Smooth muscle cell (in vitro differentiated cells): ENCODE results near the gene PARP8. TPM values are rescaled to one million over a fixed set of nuclear protein-coding genes. Genes with fewer than 3 reads are reported as not detected.

Source experiments
- DNase-seq: peaks from one replicate; lab custom pipeline; 2025; ENCODE audit not compliant: unreplicated experiment; lab: John Stamatoyannopoulos, UW
- H2AFZ ChIP-seq: fragments of 200-600 bp; sonication (generic); 2 replicates; pipeline ENCODE4 v1.6.0; 2016; ENCODE audit warnings: antibody characterized with exemption, low read depth, mild to moderate bottlenecking
- H3F3A ChIP-seq: fragments of 200-600 bp; sonication (generic); 2 replicates; pipeline ENCODE4 v1.6.0; 2017; ENCODE audit warnings: antibody characterized with exemption, low read depth
- H3K27ac ChIP-seq: fragments of 200-600 bp; sonication (generic); 2 replicates; pipeline ENCODE4 v1.5.1; 2016; ENCODE audit warnings: low read depth, mild to moderate bottlenecking
- H3K27me3 ChIP-seq: fragments of 200-600 bp; sonication (generic); 2 replicates; pipeline ENCODE4 v1.6.1; 2016; ENCODE audit warnings: low read depth, mild to moderate bottlenecking
- H3K36me3 ChIP-seq: fragments of 200-600 bp; sonication (generic); 2 replicates; pipeline ENCODE4 v1.5.1; 2016; ENCODE audit warnings: low read depth
- H3K4me1 ChIP-seq: fragments of 200-600 bp; sonication (generic); 2 replicates; pipeline ENCODE4 v1.5.1; 2016; ENCODE audit warnings: low read depth
- H3K4me2 ChIP-seq: fragments of 200-600 bp; sonication (generic); 2 replicates; pipeline ENCODE4 v1.6.0; 2016; ENCODE audit warnings: mild to moderate bottlenecking
- H3K4me3 ChIP-seq: fragments of 200-600 bp; sonication (generic); 2 replicates; pipeline ENCODE4 v1.5.1; 2016; ENCODE audit warnings: mild to moderate bottlenecking
- H3K79me2 ChIP-seq: fragments of 200-600 bp; sonication (generic); 2 replicates; pipeline ENCODE4 v1.6.0; 2016; ENCODE audit warnings: low read depth, mild to moderate bottlenecking
- H3K9ac ChIP-seq: fragments of 200-600 bp; sonication (generic); 2 replicates; pipeline ENCODE4 v1.6.0; 2016; ENCODE audit warnings: low read depth
- H3K9me3 ChIP-seq: fragments of 200-600 bp; sonication (generic); replicated peaks from 2 replicates; pipeline ENCODE4 v1.5.1; 2016; ENCODE audit warnings: low read depth
- H4K20me1 ChIP-seq: fragments of 200-600 bp; sonication (generic); 2 replicates; pipeline ENCODE4 v1.6.0; 2016; ENCODE audit warnings: low read depth
- CTCF ChIP-seq: fragments of 200-600 bp; sonication (generic); IDR thresholded peaks from 2 replicates; pipeline ENCODE4 v1.5.1; 2017; ENCODE audit warnings: borderline replicate concordance, mild to moderate bottlenecking, antibody characterized with exemption; ENCODE audit not compliant: insufficient read depth, poor library complexity, severe bottlenecking
- WGBS: methylation state at CpG from one replicate; pipeline ENCODE4 v1.1.7; 2016; ENCODE audit warnings: low lambda C conversion rate; 5-methylcytosine and 5-hydroxymethylcytosine counted together
- polyA plus RNA-seq: library from polyadenylated mRNA; unstranded; fragments of >200 nt; fragmentation: Nextera tagmentation; extraction: Ambion mirVana; gene quantifications from 2 replicates; pipeline ENCODE4 v1.2.1, GENCODE V29; 2016
- total RNA-seq: library from RNA; depleted of rRNA; stranded (reverse); fragments of >200 nt; gene quantifications from 2 replicates; pipeline ENCODE4 v1.2.3, GENCODE V29; 2014

The PARP8 gene
- total and polyA plus RNA-seq, 2 experiments from 2014 or later = 13.6 to 36.2 TPM

GRCh38 chr5:50829023-50829422 is 162.6 kb downstream of the PARP8 start:
- 93% methylated on average over 1 of the region's 1 CpG for WGBS
- no peaks in the 10 kb centered on the region for H4K20me1 ChIP-seq
- DNase-seq = no peak
- no peaks in the 10 kb centered on the region for H3K4me1 ChIP-seq
- no peak for TF ChIP-seq CTCF
- no peaks in the 10 kb centered on the region for H3F3A ChIP-seq
- no peak overlapping the region for H3K4me3 ChIP-seq
- H3K36me3 ChIP-seq = peaks cover 7% of the 10 kb centered on the region
- H3K9me3 ChIP-seq = no peaks in the 10 kb centered on the region
- no peaks in the 10 kb centered on the region for H3K27me3 ChIP-seq
- H3K9ac ChIP-seq = no peak overlapping the region
- no peak overlapping the region for H3K4me2 ChIP-seq
- no peak overlapping the region for H2AFZ ChIP-seq
- no peak overlapping the region for H3K27ac ChIP-seq
- H3K79me2 ChIP-seq = no peaks in the 10 kb centered on the region

GRCh38 chr5:50832657-50833284 is 166.3 kb downstream of the PARP8 start:
- no peaks in the 10 kb centered on the region for H3K27me3 ChIP-seq
- H3K4me3 ChIP-seq = no peak overlapping the region
- H3K4me2 ChIP-seq = no peak overlapping the region
- H3K9me3 ChIP-seq = no peaks in the 10 kb centered on the region
- no peak overlapping the region for H3K9ac ChIP-seq
- no peaks in the 10 kb centered on the region for H4K20me1 ChIP-seq
- no peak for DNase-seq
- WGBS = 96% methylated on average over 4 of the region's 4 CpGs
- no peaks in the 10 kb centered on the region for H3K79me2 ChIP-seq
- peaks cover 7% of the 10 kb centered on the region for H3K36me3 ChIP-seq
- H3K4me1 ChIP-seq = peaks cover 3% of the 10 kb centered on the region
- H2AFZ ChIP-seq = no peak overlapping the region
- H3K27ac ChIP-seq = no peak overlapping the region
- H3F3A ChIP-seq = no peaks in the 10 kb centered on the region
- TF ChIP-seq CTCF = no peak

- Histone ChIP-seq H3K9ac (no peak overlapping the region), H3K27me3 (no peaks in the 10 kb centered on the region), H2AFZ (no peak overlapping the region), H4K20me1 (no peaks in the 10 kb centered on the region), H3K79me2 (no peaks in the 10 kb centered on the region), H3K4me2 (no peak overlapping the region), H3K27ac (no peak overlapping the region), H3K4me1 (peaks cover 3% of the 10 kb centered on the region), H3K36me3 (no peaks in the 10 kb centered on the region), H3K4me3 (no peak overlapping the region), H3K9me3 (no peaks in the 10 kb centered on the region), H3F3A (no peaks in the 10 kb centered on the region)
- no peak for DNase-seq
- TF ChIP-seq CTCF = no peak
- 95% methylated on average over 2 of the region's 2 CpGs for WGBS
Observed at GRCh38 chr5:50836356-50836755, 169.9 kb downstream of the PARP8 start.

GRCh38 chr5:50839472-50839871 is 173.0 kb downstream of the PARP8 start:
- Histone ChIP-seq H3K4me2 (no peak overlapping the region), H3F3A (no peaks in the 10 kb centered on the region), H3K79me2 (no peaks in the 10 kb centered on the region), H3K9ac (no peak overlapping the region), H3K4me1 (peaks cover 3% of the 10 kb centered on the region), H3K9me3 (no peaks in the 10 kb centered on the region), H3K4me3 (no peak overlapping the region), H3K36me3 (peaks cover 5% of the 10 kb centered on the region), H3K27me3 (no peaks in the 10 kb centered on the region), H2AFZ (no peak overlapping the region), H4K20me1 (no peaks in the 10 kb centered on the region), H3K27ac (no peak overlapping the region)
- DNase-seq = no peak
- no peak for TF ChIP-seq CTCF
